GM20431 (cell line): Measurements from ENCODE around the gene EEF2KMT.
"Not testable (repeated sequence)": the region's sequence is repeated elsewhere in the genome, so short reads cannot be mapped to it uniquely, and the experiment has no call there.

Experiments
- in situ Hi-C: fragments of 300-500 bp; cut with MseI, MboI; formaldehyde crosslinking; loops from one replicate; pipeline ENCODE4 v1.15.0; 2020; ENCODE audit warnings: low sequenced_read_pairs; ENCODE audit not compliant: unreplicated experiment

Gene EEF2KMT

GRCh38 chr16:5054876-5055865 lies 42.4 kb downstream of the EEF2KMT start:
- in situ Hi-C loops = loop anchor here (25.0 kb wide), 1 partner anchor 557 kb away; no protein-coding TSS in a partner anchor

- in situ Hi-C loops = no loop called here
Observed at GRCh38 chr16:5046914-5047313, 50.7 kb downstream of the EEF2KMT start.

- in situ Hi-C loops = no loop called here
Observed at GRCh38 chr16:5045499-5046115, 52.0 kb downstream of the EEF2KMT start.

GRCh38 chr16:5044581-5044980 lies 53.0 kb downstream of the EEF2KMT start:
- in situ Hi-C loops = not testable (repeated sequence)

GRCh38 chr16:5044011-5044540 lies 53.5 kb downstream of the EEF2KMT start:
- in situ Hi-C loops = no loop called here

- in situ Hi-C loops = no loop called here
Observed at GRCh38 chr16:5042574-5043171, 54.9 kb downstream of the EEF2KMT start.

GRCh38 chr16:5041600-5042133 lies 55.9 kb downstream of the EEF2KMT start:
- in situ Hi-C loops = no loop called here

GRCh38 chr16:5040451-5040850 lies 57.1 kb downstream of the EEF2KMT start:
- in situ Hi-C loops = no loop called here

GRCh38 chr16:5036228-5037156 lies 61.1 kb downstream of the EEF2KMT start:
- in situ Hi-C loops = no loop called here

- in situ Hi-C loops = no loop called here
Observed at GRCh38 chr16:5035909-5036227, 61.7 kb downstream of the EEF2KMT start.
